HG03139 (cell line): ENCODE results near the gene PTPRO.

Source experiments
- ATAC-seq: cut with Tn5 transposase; IDR thresholded peaks from one replicate; pipeline ENCODE4 v1.9.1; 2021; ENCODE audit not compliant: unreplicated experiment

The PTPRO gene

DNA sequence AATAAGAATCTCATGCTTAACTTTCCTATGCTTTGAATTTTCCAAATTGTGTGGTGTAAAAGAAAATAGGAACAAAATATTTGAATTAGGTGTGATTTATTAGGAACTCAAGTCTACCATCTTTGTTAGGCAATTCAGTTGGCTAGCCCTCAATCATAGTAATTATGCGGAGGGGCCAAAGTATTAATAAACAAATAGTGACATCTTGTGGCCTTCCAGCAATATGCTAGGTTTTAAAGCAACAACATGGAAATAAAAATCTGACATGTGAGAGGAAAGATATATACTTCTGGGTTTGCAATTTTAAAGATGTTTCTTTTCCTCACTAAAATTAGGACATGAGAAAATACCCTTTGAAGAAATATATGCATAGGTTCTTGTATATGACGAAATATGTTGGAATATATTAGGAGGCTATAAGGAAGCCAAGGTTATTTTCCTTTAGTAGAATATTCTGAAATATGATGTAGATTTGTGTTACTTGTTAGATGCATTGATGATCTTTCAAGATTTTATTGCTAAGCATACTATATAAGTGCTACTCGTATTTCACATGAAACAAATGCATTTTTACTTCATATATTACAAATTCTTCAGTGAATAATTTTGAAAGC is 200.4 kb downstream of the PTPRO start:
- no peak for ATAC-seq

DNA sequence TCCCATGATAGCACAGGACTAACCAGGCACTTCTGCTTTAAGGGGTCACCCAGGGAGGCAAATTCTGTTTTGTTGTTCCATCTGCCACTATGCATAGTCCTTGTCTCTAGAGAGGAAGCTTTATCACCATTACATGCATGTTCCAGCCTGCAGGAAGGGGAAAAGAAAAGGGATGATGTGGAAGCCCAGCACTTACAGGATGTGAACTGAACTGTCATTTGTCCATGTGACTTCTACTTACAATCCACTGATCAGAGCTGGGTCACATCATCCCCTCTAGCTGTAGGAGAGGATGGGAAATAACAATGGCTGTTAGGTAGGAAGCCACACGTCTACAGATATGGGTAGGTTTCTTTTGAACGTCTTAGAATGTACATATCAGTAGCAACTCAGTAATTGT is 203.1 kb downstream of the PTPRO start:
- ATAC-seq = no peak

DNA sequence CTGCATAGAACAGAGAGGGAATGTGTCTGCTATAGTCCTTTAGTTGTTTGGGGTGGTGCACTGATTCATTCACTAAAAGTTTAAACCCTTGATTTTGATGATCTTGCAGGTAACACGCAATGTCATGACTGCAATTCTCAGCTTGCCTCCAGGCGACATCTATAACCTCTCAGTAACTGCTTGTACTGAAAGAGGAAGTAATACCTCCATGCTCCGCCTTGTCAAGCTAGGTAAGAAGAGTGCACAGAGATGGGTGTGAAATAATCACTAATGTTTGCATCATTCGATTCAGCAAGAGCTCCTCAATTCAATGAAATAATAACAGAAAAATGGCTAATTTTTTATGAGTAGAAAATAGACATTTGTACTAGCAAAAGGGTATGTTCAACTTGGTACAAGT is 203.7 kb downstream of the PTPRO start:
- peak; percentile 99 for ATAC-seq

DNA sequence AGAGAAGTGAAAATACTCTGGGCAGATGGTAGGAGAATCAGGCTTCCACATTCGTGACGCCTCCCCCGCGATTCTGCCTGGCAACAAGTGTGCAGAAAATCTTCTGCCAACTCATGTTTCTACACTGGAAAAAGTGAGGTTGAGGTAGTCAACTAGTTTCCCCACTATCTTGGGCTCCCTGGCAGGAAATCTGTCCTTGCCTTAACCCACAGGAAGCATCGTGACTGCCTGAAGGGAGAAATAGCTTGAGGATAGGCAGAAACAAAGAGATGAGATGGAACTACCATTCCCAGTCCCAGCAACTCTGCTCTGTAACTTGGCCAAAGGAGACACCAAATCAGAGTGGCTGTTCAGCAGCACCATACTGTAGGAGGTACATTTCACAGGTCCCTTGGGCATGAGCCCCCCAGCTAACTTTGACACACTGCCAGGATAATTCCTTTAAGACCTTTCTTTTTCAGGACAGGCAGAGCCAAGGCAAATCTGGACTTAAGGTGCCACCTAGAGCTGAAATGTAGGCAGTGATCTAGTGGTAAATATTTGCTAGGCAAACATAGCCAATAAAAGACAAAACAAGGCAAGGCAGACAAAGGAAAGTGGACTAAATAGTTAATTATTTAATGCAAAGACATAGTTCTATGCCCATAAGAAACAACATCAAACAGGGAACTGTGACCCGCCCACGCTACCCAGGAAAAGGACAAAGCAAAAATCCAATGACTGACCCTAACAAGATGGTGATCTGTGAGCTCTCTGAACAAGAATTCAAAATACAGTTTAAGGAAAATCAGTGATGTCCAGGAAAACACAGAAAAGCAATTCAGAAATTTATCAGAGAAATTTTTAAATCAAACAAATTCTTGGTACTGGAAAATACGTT is 205.1 kb downstream of the PTPRO start:
- no peak for ATAC-seq

DNA sequence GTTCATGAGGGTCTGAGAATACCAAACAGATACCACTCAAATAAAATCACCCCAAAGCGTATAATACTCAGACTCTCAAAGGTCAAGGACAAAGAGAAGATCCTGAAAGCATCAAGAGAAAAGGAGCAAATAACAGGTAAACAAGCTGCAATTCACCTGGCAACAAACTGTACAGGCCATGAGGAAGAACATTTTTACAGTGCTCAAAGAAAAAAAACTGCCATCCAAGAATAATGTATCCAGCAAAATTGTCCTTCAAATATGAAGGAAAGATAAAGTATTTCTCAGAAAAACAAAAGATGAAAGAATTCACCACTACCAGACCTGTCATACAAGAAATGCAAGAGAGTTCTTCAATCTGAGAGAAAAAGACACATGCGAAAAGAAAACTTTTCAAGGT is 206.4 kb downstream of the PTPRO start:
- no peak for ATAC-seq

DNA sequence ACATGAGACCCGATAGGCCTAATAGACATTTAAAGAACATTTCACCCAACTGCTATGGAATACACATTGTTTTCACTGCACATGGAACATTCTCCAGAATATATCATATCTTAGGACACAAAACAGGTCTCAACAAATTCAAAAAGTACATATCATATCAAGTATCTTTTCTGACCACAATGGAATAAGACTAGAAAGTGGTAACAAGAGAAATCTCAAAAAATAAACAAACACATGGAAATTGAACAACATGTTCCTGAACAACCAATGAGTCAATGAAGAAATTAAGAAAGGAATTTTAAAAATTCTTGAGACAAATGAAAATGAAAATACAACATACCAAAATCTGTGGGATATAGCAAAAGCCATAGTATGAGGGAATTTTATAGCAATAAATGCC is 208.1 kb downstream of the PTPRO start:
- no peak for ATAC-seq

DNA sequence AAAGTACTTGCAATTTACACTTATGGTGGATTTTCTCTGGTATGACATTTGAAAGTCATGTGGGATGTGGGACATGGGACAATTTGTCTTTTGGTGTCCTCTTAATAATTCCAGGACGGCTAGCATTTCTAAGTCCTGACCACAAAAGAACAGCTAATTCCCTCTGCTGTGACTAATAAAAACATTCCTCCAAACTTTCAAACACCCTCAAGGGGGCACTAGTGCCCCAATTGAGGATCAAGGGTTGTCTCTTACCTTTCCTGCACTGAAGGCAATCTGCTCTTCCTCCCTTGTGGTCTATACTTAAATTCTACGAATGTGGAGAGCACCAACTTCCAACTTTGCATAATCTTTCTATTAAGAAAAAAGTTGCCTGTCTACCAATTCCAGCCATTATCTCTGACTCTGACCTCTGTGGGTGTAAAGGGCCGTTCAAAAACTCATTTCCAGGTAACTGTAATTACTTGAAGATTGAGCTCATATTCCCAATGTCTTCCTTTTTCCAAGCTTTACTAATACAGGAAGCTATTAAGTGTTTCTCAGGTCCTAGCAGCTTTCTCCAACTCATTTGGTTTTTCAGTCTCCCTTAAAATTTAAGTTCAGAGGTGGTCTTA is 210.2 kb downstream of the PTPRO start:
- no peak for ATAC-seq

DNA sequence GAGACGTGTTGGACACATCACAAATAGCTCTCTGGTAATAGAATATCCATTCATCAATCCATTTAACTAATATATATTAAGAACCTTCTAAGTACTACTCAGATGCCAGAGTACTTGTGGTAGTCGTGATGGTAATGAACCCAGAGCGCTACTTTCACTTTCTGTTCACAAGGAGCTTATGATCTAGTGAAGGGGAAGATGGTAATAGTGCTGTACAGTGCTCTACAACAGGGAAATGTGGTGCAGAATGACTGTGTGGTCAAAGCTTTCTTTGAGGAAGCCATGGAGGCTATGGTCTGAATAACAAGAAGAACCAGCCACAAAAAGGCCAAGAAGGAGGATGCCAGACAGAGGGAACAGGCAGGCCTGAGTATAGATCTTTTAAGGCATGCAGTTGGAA is 212.0 kb downstream of the PTPRO start:
- ATAC-seq = peak; percentile 86

DNA sequence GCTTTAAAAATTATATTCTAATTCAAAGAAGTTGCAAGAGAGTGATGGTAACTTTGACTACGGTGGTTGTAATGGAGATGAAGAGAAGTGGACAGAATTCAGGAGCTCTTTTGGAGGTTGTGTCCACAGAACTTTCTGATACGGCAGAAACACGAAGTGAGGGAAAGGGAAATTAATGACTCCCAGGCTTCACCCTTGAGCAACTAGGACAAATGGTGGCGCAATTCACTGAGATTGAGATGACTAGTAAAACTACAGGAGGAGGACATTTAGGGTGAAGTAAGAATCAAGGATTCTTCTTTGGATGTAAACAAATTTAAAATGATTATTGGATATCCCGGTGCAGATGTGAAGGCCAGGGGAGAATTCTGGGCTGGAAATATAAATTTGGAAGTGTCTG is 212.6 kb downstream of the PTPRO start:
- no peak for ATAC-seq

DNA sequence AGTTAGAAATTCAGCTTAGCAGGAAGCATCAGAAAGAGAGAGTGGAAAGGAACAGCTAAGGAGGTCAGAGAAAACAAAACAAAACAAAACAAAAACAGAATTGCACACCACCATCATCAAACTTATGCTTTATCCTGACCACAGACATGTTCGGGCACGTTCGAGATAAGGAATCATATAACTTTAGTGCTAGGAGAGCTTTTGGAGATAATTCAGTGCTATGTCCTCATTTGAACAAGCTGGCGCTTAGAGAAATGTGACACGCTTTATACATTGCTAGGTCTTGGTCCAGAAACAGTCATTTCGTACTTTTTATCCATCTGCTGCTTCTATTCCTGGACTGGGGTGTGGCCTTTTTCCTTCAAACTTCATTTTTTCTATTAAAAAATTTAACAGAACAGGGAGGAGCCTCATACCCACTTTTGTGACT is 213.1 kb downstream of the PTPRO start:
- ATAC-seq = no peak

DNA sequence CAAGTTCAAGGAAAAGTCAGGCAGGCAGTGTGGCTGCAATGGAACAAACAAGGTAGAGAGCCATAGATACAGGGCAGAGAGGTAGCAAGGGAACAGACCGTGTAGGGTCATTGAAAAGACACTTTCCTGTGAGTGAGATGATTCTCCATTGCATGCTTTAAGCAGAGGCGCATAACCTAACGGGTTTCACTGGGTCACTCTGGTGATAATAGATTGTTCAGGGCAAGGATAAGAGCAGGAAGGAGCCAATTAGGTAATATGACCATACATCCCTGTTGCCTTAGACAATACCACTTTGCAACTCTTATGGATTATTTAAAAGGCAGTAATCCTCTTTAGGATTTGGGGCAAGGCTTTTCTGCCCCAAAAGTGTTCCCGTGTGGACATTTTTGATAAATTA is 214.1 kb downstream of the PTPRO start:
- no peak for ATAC-seq

DNA sequence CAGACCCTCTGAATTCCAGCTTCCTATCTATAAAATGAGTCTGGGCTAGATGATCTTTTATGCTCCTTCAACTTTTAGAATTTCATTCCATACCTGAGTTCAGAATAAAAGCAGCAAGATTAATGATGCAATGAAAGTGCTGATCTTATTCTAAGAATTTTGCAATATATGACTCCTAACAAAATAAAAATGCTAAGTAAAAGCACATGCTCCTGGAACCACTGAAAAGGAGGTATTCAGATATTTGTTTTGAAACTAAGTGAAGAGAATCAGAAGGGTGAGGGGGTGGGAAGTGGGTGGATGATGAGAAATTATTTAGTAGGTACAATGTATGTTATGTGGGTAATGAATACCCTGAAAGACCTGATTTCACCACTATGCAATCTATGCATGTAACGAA is 216.6 kb downstream of the PTPRO start:
- ATAC-seq = no peak

DNA sequence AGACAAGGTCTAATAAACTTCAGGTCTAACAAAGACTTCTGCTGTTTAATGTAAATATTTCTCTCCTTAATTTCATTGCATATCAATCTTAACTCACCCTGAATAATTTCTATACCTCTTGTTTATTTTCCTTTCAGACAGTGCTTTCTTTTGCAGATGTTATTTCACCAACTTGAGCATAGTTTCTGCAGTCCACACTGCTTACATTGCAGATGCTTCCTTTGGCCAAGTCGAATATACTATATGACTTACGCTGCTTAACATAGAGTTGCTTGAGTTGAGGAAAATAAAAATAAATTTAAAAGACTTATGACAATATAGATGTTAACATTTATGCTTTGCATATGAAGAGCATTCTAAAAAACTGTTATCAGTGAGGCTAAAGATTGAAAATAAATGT is 217.7 kb downstream of the PTPRO start:
- ATAC-seq = no peak

DNA sequence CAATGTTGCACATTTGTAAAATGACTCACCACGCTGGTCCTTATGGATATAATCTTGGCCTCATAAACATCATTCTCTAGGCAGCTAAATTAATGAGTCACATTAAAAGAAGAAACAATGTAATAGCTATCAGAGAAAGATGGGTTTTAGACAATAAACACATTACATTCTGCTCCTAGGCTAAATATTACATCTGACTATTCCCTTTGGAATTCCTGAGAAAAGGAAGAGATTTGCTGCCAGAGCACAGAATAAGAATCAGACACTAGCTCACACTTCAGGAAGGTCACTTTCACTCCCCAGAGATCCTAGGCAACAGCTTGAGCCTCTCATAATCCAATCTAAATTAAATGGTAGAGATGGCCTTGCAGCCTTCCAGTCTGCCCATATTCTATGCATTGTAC is 218.2 kb downstream of the PTPRO start:
- no peak for ATAC-seq

DNA sequence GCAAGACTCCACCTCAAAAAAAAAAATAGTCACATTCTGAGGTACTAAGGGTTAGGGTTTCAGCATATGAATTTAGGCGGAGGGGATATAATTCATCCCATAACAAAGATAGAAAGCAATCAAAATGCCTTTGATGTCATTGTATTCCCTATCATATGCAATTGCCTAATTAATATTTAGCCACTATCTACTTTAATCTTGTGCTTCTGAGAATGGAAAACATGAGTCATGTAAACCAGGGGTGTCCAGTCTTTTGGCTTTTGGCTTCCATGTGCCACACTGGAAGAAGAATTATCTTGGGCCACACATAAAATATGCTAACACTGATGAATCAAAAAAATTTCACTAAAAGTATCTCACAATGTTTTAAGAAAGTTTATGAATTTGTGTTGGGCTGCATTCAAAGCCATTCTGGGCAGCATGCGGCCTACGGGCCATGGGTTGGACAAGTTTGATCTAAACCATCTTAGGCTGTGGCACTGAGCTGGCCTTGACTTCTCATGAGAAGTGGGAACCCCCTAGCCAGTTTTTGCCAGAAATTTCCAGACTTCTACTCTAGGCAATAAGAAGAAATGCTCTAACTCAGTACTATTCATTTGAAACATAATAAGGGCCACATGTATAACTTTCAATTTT is 219.8 kb downstream of the PTPRO start:
- ATAC-seq = no peak

DNA sequence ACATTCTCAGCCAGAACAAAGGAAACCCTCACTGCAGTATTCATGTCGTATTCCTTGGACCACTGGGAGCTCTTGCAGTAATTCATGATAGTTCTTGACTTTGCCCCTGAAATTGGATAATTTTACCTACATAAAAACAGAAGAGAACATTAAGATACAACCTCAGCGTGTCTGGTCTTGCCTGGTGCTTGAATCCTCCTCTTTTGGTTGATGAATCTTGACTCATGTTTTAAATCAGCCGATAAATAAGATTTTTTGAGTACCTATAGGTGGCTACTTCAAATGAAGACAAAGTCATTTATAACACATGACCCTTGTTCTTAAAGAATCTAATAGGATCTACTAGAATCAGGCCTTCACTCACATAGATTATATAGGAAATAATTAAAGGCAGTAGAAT is 221.0 kb downstream of the PTPRO start:
- no peak for ATAC-seq

DNA sequence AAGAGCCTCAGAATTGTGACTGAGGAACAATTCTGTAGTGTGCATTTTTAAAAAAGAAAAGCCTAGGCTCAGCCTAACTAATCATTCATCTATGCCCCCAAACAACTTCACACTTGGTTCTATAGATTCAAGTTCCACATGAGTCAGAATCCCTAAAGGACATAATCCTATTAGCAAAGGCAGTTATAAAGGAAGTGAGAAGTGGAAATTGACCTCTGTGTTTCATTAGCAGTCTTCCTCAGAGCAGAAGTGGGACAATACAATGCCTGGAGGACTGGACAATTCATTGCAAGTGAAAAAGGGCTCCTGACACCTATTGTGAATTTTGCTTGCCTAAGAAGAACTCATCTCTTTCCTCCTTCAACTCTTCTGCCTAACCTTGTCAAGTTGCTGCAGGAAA is 222.3 kb downstream of the PTPRO start:
- ATAC-seq = no peak

DNA sequence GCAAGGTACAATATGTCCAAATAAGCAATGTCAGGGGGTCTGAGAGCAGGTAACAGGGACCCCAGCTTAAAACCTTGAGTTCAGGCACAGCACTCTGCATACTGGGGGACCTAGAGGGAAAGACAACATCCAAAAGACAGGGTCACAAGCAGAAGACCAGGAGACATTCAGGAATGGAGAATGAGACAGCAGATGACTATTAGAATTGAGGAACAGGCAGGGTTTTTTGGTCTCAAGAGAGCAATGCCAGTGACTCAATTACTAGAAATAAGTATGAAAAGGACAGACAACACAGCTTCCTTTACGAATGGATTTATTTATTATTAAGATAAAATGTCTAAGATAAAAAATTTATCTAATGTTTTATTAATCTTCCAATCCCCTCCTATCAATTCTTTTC is 223.0 kb downstream of the PTPRO start:
- no peak for ATAC-seq

DNA sequence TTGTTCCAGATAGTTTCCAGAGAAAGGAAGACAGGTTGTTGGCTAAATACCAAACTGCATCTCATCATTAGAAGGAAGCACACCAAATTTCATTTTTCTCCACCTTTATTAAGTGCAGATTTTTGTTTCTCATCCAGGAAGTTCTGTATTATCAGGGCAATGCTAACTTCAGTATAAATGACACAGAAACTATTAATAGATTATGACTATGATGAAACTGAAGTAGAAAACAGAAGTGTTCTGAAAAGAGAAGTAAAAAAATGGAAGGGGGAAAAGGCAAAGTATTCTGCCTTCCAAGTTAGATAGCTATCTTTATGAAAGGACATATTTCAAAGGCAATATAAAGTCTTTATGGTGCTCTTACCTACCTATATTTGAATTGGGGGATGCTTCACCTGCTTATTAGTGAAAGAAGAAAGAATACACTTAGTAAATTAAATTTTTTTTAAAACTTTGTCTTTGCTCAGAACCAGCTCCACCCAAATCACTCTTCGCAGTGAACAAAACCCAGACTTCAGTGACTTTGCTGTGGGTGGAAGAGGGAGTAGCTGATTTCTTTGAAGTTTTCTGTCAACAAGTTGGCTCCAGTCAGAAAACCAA is 223.9 kb downstream of the PTPRO start:
- ATAC-seq = peak; percentile 65

DNA sequence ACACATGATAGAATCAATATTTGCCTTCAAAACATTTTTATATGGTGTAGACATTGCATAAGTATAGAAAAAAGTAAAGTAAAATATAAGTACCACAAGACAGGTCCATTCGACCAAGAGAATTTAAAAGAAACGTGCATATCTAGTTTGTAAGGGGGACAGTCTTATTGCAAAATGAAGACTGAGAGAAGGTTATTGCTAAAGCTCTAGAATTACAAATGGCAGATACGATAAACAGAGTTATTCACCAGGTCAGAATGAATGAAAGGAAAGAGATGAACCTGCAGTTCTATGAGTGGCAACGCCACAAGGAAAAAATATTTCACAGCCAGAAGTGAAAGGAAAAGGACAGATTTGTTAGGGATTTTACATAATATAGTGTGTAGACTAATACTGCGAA is 224.8 kb downstream of the PTPRO start:
- ATAC-seq = no peak

DNA sequence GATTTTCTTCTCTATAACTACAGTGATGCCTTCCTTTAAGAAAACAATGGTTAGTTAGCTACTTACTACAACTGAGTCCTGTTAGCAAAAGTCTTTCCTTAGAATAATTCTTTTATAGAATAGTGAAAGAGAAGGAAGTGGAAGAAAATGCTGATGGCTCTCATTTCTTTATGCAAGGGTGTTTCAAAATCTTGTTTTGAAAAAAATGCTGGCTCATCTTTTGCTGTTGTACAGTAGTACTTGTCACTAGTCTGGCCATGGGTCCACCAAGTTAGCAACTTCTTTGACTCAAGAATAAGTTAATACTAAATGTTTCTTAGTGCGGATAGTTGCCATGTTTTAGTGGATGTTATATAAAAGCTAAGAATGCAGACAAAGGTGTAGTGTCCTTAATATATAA is 225.4 kb downstream of the PTPRO start:
- ATAC-seq = no peak
